ENCODE data around the gene TMCC1. TPM values are rescaled to one million over a fixed set of nuclear protein-coding genes. Genes with fewer than 3 reads are reported as not detected.

TMCC1 gene
- total RNA-seq, 1 donor from 2014 or later = 28.0 TPM

- no peak for TF ChIP-seq CTCF (IDR thresholded peaks at IDR 0.05; ENCODE audit: insufficient read depth, low read length, poor library complexity, severe bottlenecking)
- H3K4me3 ChIP-seq (ENCODE audit: low read depth, low read length) = no peak overlapping the region
- H3K27me3 ChIP-seq (ENCODE audit: control insufficient read depth, insufficient read depth, low read length) = no peaks in the 10 kb centered on the region
- no peaks in the 10 kb centered on the region for H3K36me3 ChIP-seq (ENCODE audit: control insufficient read depth, insufficient read depth, low read length)
- no peak for DNase-seq (ENCODE audit: low read depth)
Observed at GRCh38 chr3:129656659-129657247, 236.8 kb downstream of the TMCC1 start.

- Histone ChIP-seq H3K27me3 (ENCODE audit: control insufficient read depth, insufficient read depth, low read length) (no peaks in the 10 kb centered on the region), H3K4me3 (ENCODE audit: low read depth, low read length) (no peak overlapping the region), H3K36me3 (ENCODE audit: control insufficient read depth, insufficient read depth, low read length) (no peaks in the 10 kb centered on the region)
- DNase-seq (ENCODE audit: low read depth) = no peak
- no peak for TF ChIP-seq CTCF (IDR thresholded peaks at IDR 0.05; ENCODE audit: insufficient read depth, low read length, poor library complexity, severe bottlenecking)
Observed at GRCh38 chr3:129655291-129655700, 238.2 kb downstream of the TMCC1 start.

- no peak for DNase-seq (ENCODE audit: low read depth)
- Histone ChIP-seq H3K4me3 (ENCODE audit: low read depth, low read length) (no peak overlapping the region), H3K27me3 (ENCODE audit: control insufficient read depth, insufficient read depth, low read length) (no peaks in the 10 kb centered on the region), H3K36me3 (ENCODE audit: control insufficient read depth, insufficient read depth, low read length) (no peaks in the 10 kb centered on the region)
- TF ChIP-seq CTCF (IDR thresholded peaks at IDR 0.05; ENCODE audit: insufficient read depth, low read length, poor library complexity, severe bottlenecking) = no peak
Observed at GRCh38 chr3:129654131-129654530, 239.4 kb downstream of the TMCC1 start.

GRCh38 chr3:129653019-129653418 is 240.5 kb downstream of the TMCC1 start:
- no peak for DNase-seq (ENCODE audit: low read depth)
- Histone ChIP-seq H3K27me3 (ENCODE audit: control insufficient read depth, insufficient read depth, low read length) (no peaks in the 10 kb centered on the region), H3K36me3 (ENCODE audit: control insufficient read depth, insufficient read depth, low read length) (no peaks in the 10 kb centered on the region), H3K4me3 (ENCODE audit: low read depth, low read length) (no peak overlapping the region)
- no peak for TF ChIP-seq CTCF (IDR thresholded peaks at IDR 0.05; ENCODE audit: insufficient read depth, low read length, poor library complexity, severe bottlenecking)

GRCh38 chr3:129651435-129652202 is 241.9 kb downstream of the TMCC1 start:
- peak; percentile 6 for TF ChIP-seq CTCF (IDR thresholded peaks at IDR 0.05; ENCODE audit: insufficient read depth, low read length, poor library complexity, severe bottlenecking)
- Histone ChIP-seq H3K36me3 (ENCODE audit: control insufficient read depth, insufficient read depth, low read length) (no peaks in the 10 kb centered on the region), H3K4me3 (ENCODE audit: low read depth, low read length) (no peak overlapping the region), H3K27me3 (ENCODE audit: control insufficient read depth, insufficient read depth, low read length) (no peaks in the 10 kb centered on the region)
- DNase-seq (ENCODE audit: low read depth) = peak; percentile 52
